Gastrocnemius medialis (tissue), 4 donors: ENCODE measurements around the gene CTBP2. TPM values are rescaled to one million over a fixed set of nuclear protein-coding genes. Genes with fewer than 3 reads are reported as not detected.

ENCODE experiments used
- ATAC-seq, 2 donors: fragments of 150-250 bp; one replicate each; pipeline ENCODE4 v1.9.1; 2016
- DNase-seq, 2 donors: peaks; one replicate each; pipeline ENCODE4 v3.0.0-alpha.2; 2019
- H3K27ac ChIP-seq, 4 donors: fragments of 200-600 bp; sonication (generic); 1 replicate in 1 of 4; 2 replicates in 3 of 4; pipeline ENCODE4 v1.5.1; 2016 to 2018; ENCODE audit warnings: mild to moderate bottlenecking in 2 of 4, moderate library complexity in 1 of 4
- H3K27me3 ChIP-seq, 3 donors: fragments of 200-600 bp; sonication (generic) in 2 of 3; 1 replicate in 1 of 3; 2 replicates in 2 of 3; pipeline versions ENCODE4 v1.5.1 to v1.6.0; 2016 to 2019; ENCODE audit warnings: mild to moderate bottlenecking in 1 of 3, moderate library complexity in 1 of 3
- H3K36me3 ChIP-seq, 2 donors: fragments of 200-600 bp; sonication (generic) in 1 of 2; one replicate each; pipeline ENCODE4 v1.5.1; 2017 to 2018
- H3K4me1 ChIP-seq, 2 donors: fragments of 200-600 bp; sonication (generic) in 1 of 2; one replicate each; pipeline ENCODE4 v1.5.1; 2016 to 2017; ENCODE audit warnings: mild to moderate bottlenecking in 2 of 2
- H3K4me3 ChIP-seq, 4 donors: fragments of 200-600 bp; sonication (generic) in 3 of 4; 1 replicate in 1 of 4; 2 replicates in 3 of 4; pipeline ENCODE4 v1.5.1; 2016 to 2019; ENCODE audit warnings: mild to moderate bottlenecking in 2 of 4
- H3K9me3 ChIP-seq, 3 donors: fragments of 200-600 bp; sonication (generic) in 2 of 3; 1 replicate in 1 of 3; 2 replicates in 2 of 3; pipeline ENCODE4 v1.5.1; 2016 to 2019
- CTCF ChIP-seq, 5 experiments: fragments of 450-650 bp in 3 of 5; fragments of 200-600 bp in 2 of 5; sonication (generic) in 2 of 5; IDR thresholded peaks in 4 of 5; conservative IDR thresholded peaks in 1 of 5; 1 replicate in 4 of 5; 2 replicates in 1 of 5; pipeline ENCODE4 v1.5.1; 2016 to 2019; ENCODE audit warnings: antibody characterized with exemption in 5 of 5, mild to moderate bottlenecking in 3 of 5, moderate library complexity in 3 of 5
- POLR2A ChIP-seq, 2 donors: fragments of 450-650 bp; IDR thresholded peaks; one replicate each; pipeline ENCODE4 v1.6.1; 2017; ENCODE audit warnings: antibody characterized with exemption in 2 of 2, mild to moderate bottlenecking in 2 of 2, moderate library complexity in 2 of 2
- in situ Hi-C, 4 donors: fragments of 200-750 bp; cut with MboI; loops; one replicate each; pipeline versions ENCODE4 v1.15.0 to v1.8.0; 2017; ENCODE audit warnings: low sequenced_read_pairs in 4 of 4
- intact Hi-C: fragments of 100-400 bp; cut with DNase I; formaldehyde crosslinking; loops from one replicate; pipeline ENCODE4 v1.15.1; 2023; ENCODE audit warnings: low total_unique reads
- total RNA-seq, 4 donors: library from RNA; depleted of rRNA; stranded (reverse); fragments of >200 nt; gene quantifications; one replicate each; pipeline versions ENCODE4 v1.1.0 to v1.2.3, GENCODE V29; 2016

Gene CTBP2
- 10 to 100 TPM; 13.9 to 36.7 (median 21.1) TPM for total RNA-seq

- H3K4me1 ChIP-seq, result peaks cover 32 to 38% of the 10 kb centered on the region in 2 donors
- in situ Hi-C loops, result loop anchor here (10.0 to 25.0 kb wide), 7 partner anchors 75 to 248 kb away; no protein-coding TSS in a partner anchor
Observed at GRCh38 chr10:125159932-125160855, at the start of gene CTBP2. CTBP2 (minus strand) TSS chr10:125160563.

GRCh38 chr10:125209591-125210355, 49.4 kb upstream of the CTBP2 start:
- Histone ChIP-seq H3K9me3 (no peaks in the 10 kb centered on the region), H3K27ac (no peak overlapping the region), H3K4me3 (no peak overlapping the region), H3K36me3 (no peaks in the 10 kb centered on the region), H3K4me1 (no peaks in the 10 kb centered on the region), H3K27me3 (no peaks in the 10 kb centered on the region)
- in situ Hi-C loops, result no loop called here
- ATAC-seq (no peak), DNase-seq (no peak)
- TF ChIP-seq CTCF (IDR thresholded peaks at IDR 0.05 in 4 of 5, conservative IDR thresholded peaks at IDR 0.05 in 1 of 5), result no peak
- no peak for TF ChIP-seq POLR2A (IDR thresholded peaks at IDR 0.05)
- intact Hi-C loops, result no loop called here

More at GRCh38 chr10:125159932-125160855, at the start of gene CTBP2:
- peak; percentile 58 to 66 for DNase-seq
- peak within 1 kb of the TSS; percentile 68 to 88 (median 84) for H3K4me3 ChIP-seq
- intact Hi-C loops, result loop anchor here (2.0 to 10.0 kb wide), 5 partner anchors 183 to 635 kb away; partner anchors contain the start of gene EDRF1
- H3K36me3 ChIP-seq, result no peaks in the 10 kb centered on the region
- peak; percentile 16 to 23 for ATAC-seq
- H3K27me3 ChIP-seq, result no peaks in the 10 kb centered on the region
- TF ChIP-seq CTCF (IDR thresholded peaks at IDR 0.05 in 4 of 5, conservative IDR thresholded peaks at IDR 0.05 in 1 of 5) (no peak), POLR2A (IDR thresholded peaks at IDR 0.05) (peak; percentile 71)
- peak within 1 kb of the TSS; percentile 88 to 99 (median 97) for H3K27ac ChIP-seq
- H3K9me3 ChIP-seq, result no peaks in the 10 kb centered on the region

- no peak overlapping the region for H3K27ac ChIP-seq
- no peaks in the 10 kb centered on the region for H3K9me3 ChIP-seq
- no peak for DNase-seq
- H3K4me3 ChIP-seq, result no peak overlapping the region
- ATAC-seq, result no peak
- in situ Hi-C loops (no loop called here), intact Hi-C loops (no loop called here)
- H3K4me1 ChIP-seq, result no peaks in the 10 kb centered on the region
- TF ChIP-seq POLR2A (IDR thresholded peaks at IDR 0.05), result no peak
- TF ChIP-seq CTCF (IDR thresholded peaks at IDR 0.05 in 4 of 5, conservative IDR thresholded peaks at IDR 0.05 in 1 of 5), result no peak
- no peaks in the 10 kb centered on the region for H3K27me3 ChIP-seq
- no peaks in the 10 kb centered on the region for H3K36me3 ChIP-seq
Observed at GRCh38 chr10:125208854-125209565, 48.6 kb upstream of the CTBP2 start.

GRCh38 chr10:125206623-125207022, 46.3 kb upstream of the CTBP2 start:
- Histone ChIP-seq H3K4me1 (no peaks in the 10 kb centered on the region), H3K36me3 (no peaks in the 10 kb centered on the region), H3K4me3 (no peak overlapping the region), H3K9me3 (no peaks in the 10 kb centered on the region), H3K27ac (no peak overlapping the region), H3K27me3 (no peaks in the 10 kb centered on the region)
- DNase-seq, result no peak
- in situ Hi-C loops (no loop called here), intact Hi-C loops (no loop called here)
- no peak for ATAC-seq
- no peak for TF ChIP-seq CTCF (IDR thresholded peaks at IDR 0.05 in 4 of 5, conservative IDR thresholded peaks at IDR 0.05 in 1 of 5)
- no peak for TF ChIP-seq POLR2A (IDR thresholded peaks at IDR 0.05)
